ENCODE data around the gene SYK. TPM values are rescaled to one million over a fixed set of nuclear protein-coding genes. Genes with fewer than 3 reads are reported as not detected.

Gene SYK
- total and polyA plus RNA-seq, 2 of the 13 experiments (the other 11 are each of a cell fraction or from before 2014, with no cell fraction given) = not detected

- no peak for FAIRE-seq
- TF ChIP-seq SNAPC2 (CRISPR knock-in tag; IDR thresholded peaks at IDR 0.05) = no peak
- no peak for TF ChIP-seq ZBTB2 (CRISPR knock-in tag; IDR thresholded peaks at IDR 0.05; ENCODE audit: low read depth)
- no peak for TF ChIP-seq RELA (CRISPR knock-in tag; IDR thresholded peaks at IDR 0.05)
- TF ChIP-seq ZNF574 (CRISPR knock-in tag; IDR thresholded peaks at IDR 0.05) = no peak
- no peak for TF ChIP-seq CCAR2 (optimal IDR thresholded peaks at IDR 0.05; ENCODE audit: low read depth, low read length)
- no peak for TF ChIP-seq ZNF546 (CRISPR knock-in tag; conservative IDR thresholded peaks at IDR 0.05)
- no peak for TF ChIP-seq ZNF547 (CRISPR knock-in tag; IDR thresholded peaks at IDR 0.05)
- TF ChIP-seq ZBTB20 (CRISPR knock-in tag; IDR thresholded peaks at IDR 0.05; ENCODE audit: borderline replicate concordance, low read depth) = no peak
- TF ChIP-seq TOE1 (CRISPR knock-in tag; IDR thresholded peaks at IDR 0.05) = no peak
- no peak for TF ChIP-seq CREB1 (IDR thresholded peaks at IDR 0.05)
- TF ChIP-seq CREB1 (CRISPR knock-in tag; IDR thresholded peaks at IDR 0.05) = no peak
- TF ChIP-seq ZNF580 (CRISPR knock-in tag; IDR thresholded peaks at IDR 0.05; ENCODE audit: borderline replicate concordance, low read depth) = no peak
- TF ChIP-seq ZNF30 (CRISPR knock-in tag; IDR thresholded peaks at IDR 0.05) = no peak
- TF ChIP-seq RAD21 (CRISPR knock-in tag; IDR thresholded peaks at IDR 0.05) = no peak
- TF ChIP-seq ATM (IDR thresholded peaks at IDR 0.05; ENCODE audit: borderline replicate concordance) = no peak
- no peak for TF ChIP-seq POGZ (CRISPR knock-in tag; IDR thresholded peaks at IDR 0.05)
- no peak for TF ChIP-seq ZNF354B (CRISPR knock-in tag; IDR thresholded peaks at IDR 0.05)
- no peak for TF ChIP-seq ZNF260 (CRISPR knock-in tag; IDR thresholded peaks at IDR 0.05; ENCODE audit: borderline replicate concordance, low read depth)
- in situ Hi-C loops (cut with HindIII; ENCODE audit: extremely low pct_ligation_motif_present, low pct_unique_long_range_greater_than_20kb) = loop anchor here (5.0 kb wide), 2 partner anchors 516 to 766 kb away; no protein-coding TSS in a partner anchor
- H3K9ac ChIP-seq (ENCODE audit: insufficient read depth, low read depth, low read length) = no peak overlapping the region
- DNase-seq (ENCODE audit: low spot score) = no peak
- CTCF ChIA-PET (ENCODE audit: low intra/inter-chr PET ratio, low total read pairs) = interaction anchor here (1.6 to 1.9 kb wide), 2 partner anchors 760 to 814 kb away, joined by 4 to 9 read pairs; no protein-coding TSS in a partner anchor
- peaks cover 1 to 3% of the 10 kb centered on the region in 2 experiments; a peak in 3 of 5 replicates for H3K27me3 ChIP-seq (ENCODE audit: control insufficient read depth in 1 of 2, insufficient read depth in 2 of 2, low read length in 2 of 2)
- no peak overlapping the region for H2AFZ ChIP-seq (ENCODE audit: low read length)
- WGBS (ENCODE audit: low lambda C conversion rate) = 42% methylated on average over 11 of the region's 11 CpGs
- H3K36me3 ChIP-seq (replicated peaks in 1 of 2; ENCODE audit: control insufficient read depth in 1 of 2, insufficient read depth in 2 of 2, low read length in 2 of 2) = no peaks in the 10 kb centered on the region
- no peaks in the 10 kb centered on the region for H3K4me1 ChIP-seq (ENCODE audit: insufficient read depth, low read length)
- BruUV-seq (replicated peaks) = no TSS peak
- no peak overlapping the region for H3K27ac ChIP-seq (ENCODE audit: extremely low read length, insufficient read depth, low read length)
- intact Hi-C loops (cut with micrococcal nuclease; ENCODE audit: unreplicated experiment) = no loop called here
- H4K20me1 ChIP-seq (ENCODE audit: insufficient read depth, low read length) = no peaks in the 10 kb centered on the region
- no peaks in the 10 kb centered on the region for H3K79me2 ChIP-seq (ENCODE audit: insufficient read depth, low read length)
- H3K9me3 ChIP-seq (ENCODE audit: low read length) = no peaks in the 10 kb centered on the region
- ATAC-seq = no peak
- no peak overlapping the region for H3K4me2 ChIP-seq (ENCODE audit: low read depth, low read length)
- POLR2A ChIA-PET = interaction anchor here (0.6 to 1.5 kb wide), 2 partner anchors 489 to 508 kb away, joined by 3 to 4 read pairs; no protein-coding TSS in a partner anchor
- H3K4me3 ChIP-seq (replicated peaks in 1 of 3; ENCODE audit: insufficient read depth in 1 of 3, low read depth in 2 of 3, low read length in 3 of 3) = no peak overlapping the region
Measured at GRCh38 chr9:90916147-90916734, 114.6 kb downstream of the SYK start.
